Right lobe of liver (tissue), 6 donors: Measurements from ENCODE around the gene LPXN. TPM values are rescaled to one million over a fixed set of nuclear protein-coding genes. Genes with fewer than 3 reads are reported as not detected.

Source experiments
- ATAC-seq, 4 donors: fragments of 200-7000 bp; cut with Tn5 transposase; one replicate each; pipeline ENCODE4 v1.9.1; 2020; ENCODE audit warnings: mild to moderate bottlenecking in 4 of 4, moderate library complexity in 4 of 4
- DNase-seq, 3 donors: peaks; one replicate each; pipeline ENCODE4 v3.0.0-alpha.2; 2020
- H3K27ac ChIP-seq, 3 donors: fragments of 200-600 bp; one replicate each; pipeline ENCODE4 v1.8.0; 2022
- H3K27me3 ChIP-seq, 2 donors: fragments of 200-600 bp; one replicate each; pipeline ENCODE4 v1.8.0; 2022
- H3K36me3 ChIP-seq, 4 donors: fragments of 200-600 bp; sonication (generic) in 1 of 4; one replicate each; pipeline versions ENCODE4 v1.5.1 to v1.8.0; 2017 to 2022; ENCODE audit warnings: control low read depth in 1 of 4
- H3K4me1 ChIP-seq, 4 donors: fragments of 200-600 bp; sonication (generic) in 1 of 4; one replicate each; pipeline versions ENCODE4 v1.5.1 to v1.8.0; 2017 to 2022; ENCODE audit warnings: control low read depth in 1 of 4
- H3K4me3 ChIP-seq, 3 donors: fragments of 200-600 bp; one replicate each; pipeline ENCODE4 v1.8.0; 2022
- H3K9me3 ChIP-seq, 4 donors: fragments of 200-600 bp; sonication (generic) in 1 of 4; one replicate each; pipeline versions ENCODE4 v1.5.1 to v1.8.0; 2017 to 2022; ENCODE audit warnings: control low read depth in 1 of 4
- CTCF ChIP-seq, 4 donors: fragments of 200-600 bp in 3 of 4; fragments of 450-650 bp in 1 of 4; IDR thresholded peaks; one replicate each; pipeline versions ENCODE4 v1.5.1 to v1.8.0; 2016 to 2022; ENCODE audit warnings: antibody characterized with exemption in 4 of 4, mild to moderate bottlenecking in 2 of 4
- POLR2A ChIP-seq: fragments of 450-650 bp; IDR thresholded peaks from one replicate; pipeline ENCODE4 v1.6.1; 2017; ENCODE audit warnings: antibody characterized with exemption, mild to moderate bottlenecking
- WGBS: methylation state at CpG from one replicate; pipeline ENCODE4 v1.1.6; 2018; ENCODE audit warnings: low coverage, low lambda C conversion rate; ENCODE audit not compliant: insufficient coverage; ENCODE audit errors: missing lambda C conversion rate; 5-methylcytosine and 5-hydroxymethylcytosine counted together
- intact Hi-C, 2 donors: fragments of 100-400 bp; cut with DNase I; formaldehyde crosslinking; loops; one replicate each; pipeline versions ENCODE4 v1.11.2 to v1.14.1; 2022
- total RNA-seq, 6 experiments: library from RNA; depleted of rRNA in 2 of 6; stranded (reverse); fragments of >200 nt in 2 of 6; fragmentation: NEBNext Ultra II Directional in 3 of 6; extraction: Animal tissue kit (Norgen Biotek cat#: 25700) in 3 of 6; gene quantifications; one replicate each; pipeline versions ENCODE4 v1.1.0 to v1.2.4, GENCODE V29; 2016 to 2023
- donor health status: DM: no; HTN: yes; CAD: no.
- donor health status: DM: no; HTN: no; CAD: no.
- donor health status: DM: no; HTN: no; CAD: no.
- donor health status: DM: no; HTN: yes; CAD: no.
- donor health status: DM: no; HTN: yes; CAD: no.

LPXN gene
- total RNA-seq, 6 experiments from 2014 or later, result 3.9 to 8.4 (median 5.5) TPM

GRCh38 chr11:58487170-58487569, 88.5 kb downstream of the LPXN start:
- Histone ChIP-seq H3K27ac (no peak overlapping the region), H3K4me3 (no peak overlapping the region), H3K9me3 (no peaks in the 10 kb centered on the region), H3K36me3 (no peaks in the 10 kb centered on the region), H3K27me3 (no peaks in the 10 kb centered on the region), H3K4me1 (no peaks in the 10 kb centered on the region)
- no peak for DNase-seq
- intact Hi-C loops, result no loop called here
- no peak for ATAC-seq
- no peak for TF ChIP-seq CTCF (IDR thresholded peaks at IDR 0.05)
- no peak for TF ChIP-seq POLR2A

GRCh38 chr11:58485961-58486360, 89.7 kb downstream of the LPXN start:
- Histone ChIP-seq H3K9me3 (no peaks in the 10 kb centered on the region), H3K27me3 (no peaks in the 10 kb centered on the region), H3K4me1 (no peaks in the 10 kb centered on the region), H3K27ac (no peak overlapping the region), H3K36me3 (no peaks in the 10 kb centered on the region), H3K4me3 (no peak overlapping the region)
- ATAC-seq, result no peak
- TF ChIP-seq CTCF (IDR thresholded peaks at IDR 0.05), result no peak
- TF ChIP-seq POLR2A, result no peak
- intact Hi-C loops, result no loop called here
- WGBS, result no CpG with 5 or more reads among the region's 1 CpG
- DNase-seq, result no peak

Other genes with a start within 250 kb of the LPXN start
- not detected for gene OR5B17, start 216.8 kb downstream of the LPXN start, total RNA-seq
- gene OR5B3, start 169.0 kb downstream of the LPXN start, total RNA-seq, result not detected
- not detected for gene OR5B2, start 147.7 kb downstream of the LPXN start, total RNA-seq
- not detected for gene OR5B12, start 133.6 kb downstream of the LPXN start, total RNA-seq
- gene OR5B21, start 67.8 kb downstream of the LPXN start, total RNA-seq, result not detected
- gene ZFP91, start 3.2 kb upstream of the LPXN start, total RNA-seq, result 10 to 100 TPM; 19.5 to 27.0 (median 24.3) TPM
- under 1 TPM; 0.37 to 0.87 (median 0.72) TPM for gene CNTF, start 46.8 kb upstream of the LPXN start, total RNA-seq
- gene GLYAT, start 156.1 kb upstream of the LPXN start, total RNA-seq, result 100 to 1,000 TPM in 3 of 6 experiments, 10 to 100 TPM in 3; 62.2 to 399 (median 159) TPM